ENCODE results near the gene RBM22.

The RBM22 gene

DNA sequence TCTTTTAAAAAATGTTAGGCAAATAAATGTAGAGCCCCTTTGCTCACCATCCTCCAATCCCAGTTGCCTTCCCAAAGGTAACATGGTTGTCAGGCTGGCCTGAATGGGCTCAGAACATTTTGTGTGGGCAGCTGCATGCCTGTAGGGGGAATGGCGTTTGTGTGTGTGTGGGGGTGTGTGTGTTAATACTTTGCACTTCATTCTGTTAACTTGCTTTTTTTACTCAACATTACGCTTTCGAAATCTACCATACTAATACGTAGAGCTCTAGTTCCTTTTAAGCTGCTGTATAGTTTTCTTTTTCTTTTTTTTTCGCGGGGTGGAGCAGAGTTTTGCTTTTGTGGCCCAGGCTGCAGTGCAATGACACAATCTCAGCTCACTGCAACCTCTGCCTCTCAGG is 25.8 kb downstream of the RBM22 start:
- H3K9me3 ChIP-seq (ENCODE audit: low read length), result no peaks in the 10 kb centered on the region
- H3K79me2 ChIP-seq (ENCODE audit: insufficient read depth, low read length), result no peaks in the 10 kb centered on the region
- no peaks in the 10 kb centered on the region for H3F3A ChIP-seq (ENCODE audit: insufficient read depth, low read length)
- no peaks in the 10 kb centered on the region for H4K20me1 ChIP-seq (ENCODE audit: insufficient read depth, low read length)
- TF ChIP-seq EZH2 (IDR thresholded peaks at IDR 0.05; ENCODE audit: borderline replicate concordance, low read length), result no peak
- TF ChIP-seq, protein P1, sequence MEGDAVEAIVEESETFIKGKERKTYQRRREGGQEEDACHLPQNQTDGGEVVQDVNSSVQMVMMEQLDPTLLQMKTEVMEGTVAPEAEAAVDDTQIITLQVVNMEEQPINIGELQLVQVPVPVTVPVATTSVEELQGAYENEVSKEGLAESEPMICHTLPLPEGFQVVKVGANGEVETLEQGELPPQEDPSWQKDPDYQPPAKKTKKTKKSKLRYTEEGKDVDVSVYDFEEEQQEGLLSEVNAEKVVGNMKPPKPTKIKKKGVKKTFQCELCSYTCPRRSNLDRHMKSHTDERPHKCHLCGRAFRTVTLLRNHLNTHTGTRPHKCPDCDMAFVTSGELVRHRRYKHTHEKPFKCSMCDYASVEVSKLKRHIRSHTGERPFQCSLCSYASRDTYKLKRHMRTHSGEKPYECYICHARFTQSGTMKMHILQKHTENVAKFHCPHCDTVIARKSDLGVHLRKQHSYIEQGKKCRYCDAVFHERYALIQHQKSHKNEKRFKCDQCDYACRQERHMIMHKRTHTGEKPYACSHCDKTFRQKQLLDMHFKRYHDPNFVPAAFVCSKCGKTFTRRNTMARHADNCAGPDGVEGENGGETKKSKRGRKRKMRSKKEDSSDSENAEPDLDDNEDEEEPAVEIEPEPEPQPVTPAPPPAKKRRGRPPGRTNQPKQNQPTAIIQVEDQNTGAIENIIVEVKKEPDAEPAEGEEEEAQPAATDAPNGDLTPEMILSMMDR (IDR thresholded peaks at IDR 0.05; ENCODE audit: low read length), result no peak
- no peak overlapping the region for H2AFZ ChIP-seq (ENCODE audit: low read length)
- no peak overlapping the region for H3K27ac ChIP-seq (ENCODE audit: low read depth, low read length, poor library complexity, severe bottlenecking)
- H3K9ac ChIP-seq (ENCODE audit: low read length), result no peak overlapping the region
- H3K9me2 ChIP-seq (ENCODE audit: low read depth, low read length), result no peaks in the 10 kb centered on the region
- H3K4me1 ChIP-seq (ENCODE audit: insufficient read depth, low read length, severe bottlenecking), result no peaks in the 10 kb centered on the region
- H3K36me3 ChIP-seq (ENCODE audit: insufficient read depth, low read length), result no peaks in the 10 kb centered on the region
- H3K27me3 ChIP-seq (ENCODE audit: insufficient read depth, low read length), result no peaks in the 10 kb centered on the region
- no peak overlapping the region for H3K4me2 ChIP-seq (ENCODE audit: low read length)
- H3K4me3 ChIP-seq (ENCODE audit: low read depth, low read length, poor library complexity, severe bottlenecking), result no peak overlapping the region

DNA sequence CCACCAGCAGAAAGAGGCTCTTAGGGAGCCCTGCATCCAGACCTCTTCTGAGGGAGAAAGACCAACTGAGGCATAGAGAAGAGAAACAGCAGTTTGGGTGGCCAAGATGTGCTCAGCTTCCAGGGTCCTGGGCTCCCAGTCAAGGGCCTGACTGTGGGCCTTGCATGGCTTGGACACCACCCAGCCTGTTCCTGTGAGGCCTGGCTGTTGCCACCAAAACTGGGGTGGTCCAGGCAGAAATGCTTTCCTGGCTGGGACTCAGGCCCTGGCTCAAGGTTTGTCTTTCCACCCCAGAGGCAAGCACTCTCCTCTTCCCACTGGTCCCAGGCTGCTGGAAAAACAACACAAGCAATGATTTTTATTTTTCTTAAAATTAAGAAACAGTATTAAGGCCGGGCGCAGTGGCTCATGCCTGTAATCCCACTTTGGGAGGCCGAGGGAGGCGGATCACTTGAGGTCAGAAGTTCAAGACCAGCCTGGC is 26.5 kb downstream of the RBM22 start:
- no peaks in the 10 kb centered on the region for H3K36me3 ChIP-seq (ENCODE audit: insufficient read depth, low read length)
- H3K79me2 ChIP-seq (ENCODE audit: insufficient read depth, low read length), result no peaks in the 10 kb centered on the region
- H2AFZ ChIP-seq (ENCODE audit: low read length), result no peak overlapping the region
- no peaks in the 10 kb centered on the region for H3K4me1 ChIP-seq (ENCODE audit: insufficient read depth, low read length, severe bottlenecking)
- no peak overlapping the region for H3K27ac ChIP-seq (ENCODE audit: low read depth, low read length, poor library complexity, severe bottlenecking)
- H3K4me3 ChIP-seq (ENCODE audit: low read depth, low read length, poor library complexity, severe bottlenecking), result no peak overlapping the region
- no peaks in the 10 kb centered on the region for H3K9me2 ChIP-seq (ENCODE audit: low read depth, low read length)
- H3F3A ChIP-seq (ENCODE audit: insufficient read depth, low read length), result no peaks in the 10 kb centered on the region
- no peak for TF ChIP-seq EZH2 (IDR thresholded peaks at IDR 0.05; ENCODE audit: borderline replicate concordance, low read length)
- TF ChIP-seq, protein P1 (IDR thresholded peaks at IDR 0.05; ENCODE audit: low read length), result no peak
- H3K4me2 ChIP-seq (ENCODE audit: low read length), result no peak overlapping the region
- no peaks in the 10 kb centered on the region for H3K9me3 ChIP-seq (ENCODE audit: low read length)
- no peak overlapping the region for H3K9ac ChIP-seq (ENCODE audit: low read length)
- H3K27me3 ChIP-seq (ENCODE audit: insufficient read depth, low read length), result no peaks in the 10 kb centered on the region
- no peaks in the 10 kb centered on the region for H4K20me1 ChIP-seq (ENCODE audit: insufficient read depth, low read length)

DNA sequence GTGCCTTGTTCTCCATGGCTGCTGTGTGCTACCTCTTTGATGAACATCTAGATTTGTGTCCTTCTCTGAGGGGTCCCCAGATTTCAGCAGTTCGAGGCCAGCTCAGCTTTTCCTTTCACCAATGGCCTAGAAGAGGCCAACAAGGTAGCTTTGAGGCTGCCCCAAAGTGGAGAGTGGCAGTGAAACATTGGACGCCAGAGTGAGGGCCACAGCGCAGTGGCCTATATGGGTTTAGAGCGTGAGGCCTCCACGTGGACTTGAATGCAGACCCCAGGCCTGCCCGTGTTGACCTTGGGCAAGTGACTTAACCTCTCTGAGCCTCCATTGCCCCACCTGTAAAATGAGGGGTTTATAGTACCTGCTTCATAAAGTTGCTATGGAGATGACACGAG is 28.0 kb downstream of the RBM22 start:
- no peak for TF ChIP-seq EZH2 (IDR thresholded peaks at IDR 0.05; ENCODE audit: borderline replicate concordance, low read length)
- TF ChIP-seq, protein P1 (IDR thresholded peaks at IDR 0.05; ENCODE audit: low read length), result no peak
- Histone ChIP-seq H3F3A (ENCODE audit: insufficient read depth, low read length) (no peaks in the 10 kb centered on the region), H3K79me2 (ENCODE audit: insufficient read depth, low read length) (no peaks in the 10 kb centered on the region), H3K4me3 (ENCODE audit: low read depth, low read length, poor library complexity, severe bottlenecking) (no peak overlapping the region), H3K4me1 (ENCODE audit: insufficient read depth, low read length, severe bottlenecking) (no peaks in the 10 kb centered on the region), H3K9me2 (ENCODE audit: low read depth, low read length) (no peaks in the 10 kb centered on the region), H4K20me1 (ENCODE audit: insufficient read depth, low read length) (no peaks in the 10 kb centered on the region), H3K9ac (ENCODE audit: low read length) (no peak overlapping the region), H3K4me2 (ENCODE audit: low read length) (no peak overlapping the region), H2AFZ (ENCODE audit: low read length) (no peak overlapping the region), H3K27me3 (ENCODE audit: insufficient read depth, low read length) (peaks cover 6% of the 10 kb centered on the region; the same call in 1 of the 2 replicates), H3K27ac (ENCODE audit: low read depth, low read length, poor library complexity, severe bottlenecking) (no peak overlapping the region), H3K9me3 (ENCODE audit: low read length) (no peaks in the 10 kb centered on the region), H3K36me3 (ENCODE audit: insufficient read depth, low read length) (no peaks in the 10 kb centered on the region)
